ENCODE measurements around the gene RNGTT. TPM values are rescaled to one million over a fixed set of nuclear protein-coding genes. Genes with fewer than 3 reads are reported as not detected.

Gene RNGTT
- total and polyA plus RNA-seq, 2 donors = 11.2 to 23.2 TPM

DNA sequence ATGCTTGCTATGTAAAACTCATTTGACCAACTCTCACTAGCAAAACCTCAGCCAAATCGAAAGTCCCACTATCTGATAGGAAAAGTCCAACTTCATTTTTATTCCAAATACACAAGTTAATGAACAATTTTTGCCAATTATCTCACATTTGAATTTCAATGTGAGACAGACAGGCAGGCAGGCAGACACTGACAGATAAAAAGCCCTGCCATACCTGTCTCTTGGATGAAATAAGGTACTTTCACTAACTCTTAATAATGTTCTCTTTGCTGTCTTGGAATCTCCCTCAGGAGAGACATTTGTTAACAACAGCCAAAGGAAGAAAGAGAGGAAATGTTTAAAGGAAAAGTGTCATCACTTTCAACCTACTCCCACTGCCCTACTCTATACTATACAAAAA, 82.0 kb downstream of the RNGTT start:
- no peaks in the 10 kb centered on the region for H3K27me3 ChIP-seq (ENCODE audit: control insufficient read depth in 2 of 2, insufficient read depth in 1 of 2, low read length in 1 of 2)

DNA sequence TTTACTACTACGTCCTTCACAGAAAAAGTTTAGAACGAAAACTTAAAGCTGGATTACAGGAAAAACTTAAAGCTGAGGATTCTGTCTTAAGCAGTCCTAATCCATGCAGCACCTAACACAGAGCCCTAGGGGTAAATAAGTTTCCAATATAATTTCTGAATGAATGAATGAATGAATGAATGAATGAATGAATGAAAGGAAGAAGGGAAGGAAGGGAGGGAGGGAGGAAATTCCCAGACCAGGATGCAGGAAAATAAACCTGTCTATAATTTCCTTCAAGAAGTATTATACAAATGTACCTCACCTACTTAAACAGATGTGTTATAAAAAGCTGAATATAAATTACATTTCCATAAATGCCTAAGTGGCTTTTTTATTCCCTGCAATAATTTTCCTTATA, 83.4 kb downstream of the RNGTT start:
- no peaks in the 10 kb centered on the region for H3K27me3 ChIP-seq (ENCODE audit: control insufficient read depth in 2 of 2, insufficient read depth in 1 of 2, low read length in 1 of 2)
- H3K4me3 ChIP-seq (ENCODE audit: low read length in 2 of 2) = no peak overlapping the region
- H3K27ac ChIP-seq (ENCODE audit: low read depth in 1 of 2, low read length in 1 of 2) = no peak overlapping the region
- no peaks in the 10 kb centered on the region for H3K9me3 ChIP-seq (ENCODE audit: control insufficient read depth in 2 of 2, insufficient read depth in 1 of 2, low read length in 1 of 2)
- 97% methylated on average over 2 of the region's 2 CpGs for WGBS
- H3K36me3 ChIP-seq (ENCODE audit: control insufficient read depth in 2 of 2, insufficient read depth in 2 of 2, low read length in 1 of 2) = peaks cover 3 to 4% of the 10 kb centered on the region in 2 donors
- H3K4me1 ChIP-seq (ENCODE audit: control insufficient read depth in 2 of 2, insufficient read depth in 2 of 2, low read length in 2 of 2) = no peaks in the 10 kb centered on the region
- DNase-seq (ENCODE audit: low read depth in 6 of 9, low spot score in 9 of 9) = no peak

More for the DNA sequence above, 82.0 kb downstream of the RNGTT start:
- Histone ChIP-seq H3K4me1 (ENCODE audit: control insufficient read depth in 2 of 2, insufficient read depth in 2 of 2, low read length in 2 of 2) (no peaks in the 10 kb centered on the region), H3K27ac (ENCODE audit: low read depth in 1 of 2, low read length in 1 of 2) (no peak overlapping the region), H3K36me3 (ENCODE audit: control insufficient read depth in 2 of 2, insufficient read depth in 2 of 2, low read length in 1 of 2) (peaks cover 5 to 6% of the 10 kb centered on the region in 2 donors), H3K4me3 (ENCODE audit: low read length in 2 of 2) (no peak overlapping the region), H3K9me3 (ENCODE audit: control insufficient read depth in 2 of 2, insufficient read depth in 1 of 2, low read length in 1 of 2) (no peaks in the 10 kb centered on the region)
- 91% methylated on average over 1 of the region's 1 CpG for WGBS
- no peak for DNase-seq (ENCODE audit: low read depth in 6 of 9, low spot score in 9 of 9)

DNA sequence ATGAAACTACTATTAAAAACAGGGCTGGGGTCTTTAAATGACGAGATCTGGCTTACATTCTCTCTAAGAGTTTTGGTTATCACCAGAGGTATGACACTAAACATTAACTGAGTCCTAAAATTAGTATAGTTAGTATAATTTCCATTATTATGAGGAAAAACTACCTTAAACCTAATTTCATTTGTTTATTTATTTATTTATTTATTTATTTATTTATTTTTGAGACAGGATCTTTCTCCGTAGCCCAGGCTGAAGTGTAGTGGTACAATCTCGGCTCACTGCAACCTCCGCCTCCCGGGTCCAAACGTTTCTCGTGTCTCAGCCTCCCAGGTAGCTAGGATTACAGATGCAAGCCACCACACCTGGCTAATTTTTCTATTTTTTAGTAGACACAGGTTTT, 85.5 kb downstream of the RNGTT start:
- Histone ChIP-seq H3K4me1 (ENCODE audit: control insufficient read depth in 2 of 2, insufficient read depth in 2 of 2, low read length in 2 of 2) (no peaks in the 10 kb centered on the region), H3K27me3 (ENCODE audit: control insufficient read depth in 2 of 2, insufficient read depth in 1 of 2, low read length in 1 of 2) (no peaks in the 10 kb centered on the region), H3K4me3 (ENCODE audit: low read length in 2 of 2) (no peak overlapping the region), H3K9me3 (ENCODE audit: control insufficient read depth in 2 of 2, insufficient read depth in 1 of 2, low read length in 1 of 2) (no peaks in the 10 kb centered on the region), H3K27ac (ENCODE audit: low read depth in 1 of 2, low read length in 1 of 2) (no peak overlapping the region), H3K36me3 (ENCODE audit: control insufficient read depth in 2 of 2, insufficient read depth in 2 of 2, low read length in 1 of 2) (peaks cover 3% of the 10 kb centered on the region in 2 donors)
- DNase-seq (ENCODE audit: low read depth in 6 of 9, low spot score in 9 of 9) = no peak
- WGBS = over 99% methylated on average over 7 of the region's 7 CpGs

DNA sequence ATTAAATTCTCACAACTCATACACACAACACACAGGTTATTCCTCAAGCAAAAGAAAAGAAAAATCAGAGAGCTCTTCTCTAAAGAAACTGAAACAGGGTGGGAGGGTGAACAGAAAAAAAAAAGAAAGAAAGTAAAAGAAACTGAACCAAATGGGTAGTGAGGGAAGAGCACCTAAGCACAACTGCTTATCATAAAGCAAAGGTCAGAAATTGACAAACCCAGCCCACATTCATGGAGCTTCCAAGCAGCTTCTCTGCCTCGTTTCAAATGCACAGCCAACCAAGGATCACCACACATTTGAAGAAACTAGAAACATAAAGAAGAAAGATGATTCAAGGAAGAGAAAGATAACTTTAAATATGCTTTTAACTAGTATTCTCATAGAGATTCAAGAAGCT, 90.5 kb downstream of the RNGTT start:
- no peak for DNase-seq (ENCODE audit: low read depth in 6 of 9, low spot score in 9 of 9)
- Histone ChIP-seq H3K4me3 (ENCODE audit: low read length in 2 of 2) (no peak overlapping the region), H3K27me3 (ENCODE audit: control insufficient read depth in 2 of 2, insufficient read depth in 1 of 2, low read length in 1 of 2) (no peaks in the 10 kb centered on the region), H3K4me1 (ENCODE audit: control insufficient read depth in 2 of 2, insufficient read depth in 2 of 2, low read length in 2 of 2) (no peaks in the 10 kb centered on the region), H3K9me3 (ENCODE audit: control insufficient read depth in 2 of 2, insufficient read depth in 1 of 2, low read length in 1 of 2) (no peaks in the 10 kb centered on the region), H3K36me3 (ENCODE audit: control insufficient read depth in 2 of 2, insufficient read depth in 2 of 2, low read length in 1 of 2) (no peaks in the 10 kb centered on the region), H3K27ac (ENCODE audit: low read depth in 1 of 2, low read length in 1 of 2) (no peak overlapping the region)
- 94% methylated on average over 1 of the region's 1 CpG for WGBS

DNA sequence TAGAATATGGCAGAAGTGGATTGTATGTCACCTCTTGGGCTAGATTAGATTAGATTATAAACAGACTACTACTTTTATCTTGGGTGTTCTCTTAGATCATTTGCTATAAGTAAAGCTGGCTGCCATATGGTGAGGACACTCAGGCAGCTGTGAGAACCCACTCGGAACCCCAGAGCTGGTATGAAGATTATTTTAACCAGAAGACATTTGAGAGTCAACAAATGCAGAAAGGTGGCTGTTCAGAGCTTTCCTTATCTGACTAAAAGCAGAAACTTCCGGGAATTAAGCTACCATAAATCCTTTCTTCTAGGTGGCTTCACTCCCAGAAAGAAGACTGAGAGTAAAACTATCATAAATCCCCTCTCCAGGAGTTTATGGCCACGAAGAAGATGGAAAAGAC, 91.9 kb downstream of the RNGTT start:
- no peak for DNase-seq (ENCODE audit: low read depth in 6 of 9, low spot score in 9 of 9)
- no peaks in the 10 kb centered on the region for H3K9me3 ChIP-seq (ENCODE audit: control insufficient read depth in 2 of 2, insufficient read depth in 1 of 2, low read length in 1 of 2)
- H3K27ac ChIP-seq (ENCODE audit: low read depth in 1 of 2, low read length in 1 of 2) = no peak overlapping the region
- H3K36me3 ChIP-seq (ENCODE audit: control insufficient read depth in 2 of 2, insufficient read depth in 2 of 2, low read length in 1 of 2) = no peaks in the 10 kb centered on the region
- no peak overlapping the region for H3K4me3 ChIP-seq (ENCODE audit: low read length in 2 of 2)
- no peaks in the 10 kb centered on the region for H3K4me1 ChIP-seq (ENCODE audit: control insufficient read depth in 2 of 2, insufficient read depth in 2 of 2, low read length in 2 of 2)
- H3K27me3 ChIP-seq (ENCODE audit: control insufficient read depth in 2 of 2, insufficient read depth in 1 of 2, low read length in 1 of 2) = no peaks in the 10 kb centered on the region
- 90% methylated on average over 3 of the region's 3 CpGs for WGBS

DNA sequence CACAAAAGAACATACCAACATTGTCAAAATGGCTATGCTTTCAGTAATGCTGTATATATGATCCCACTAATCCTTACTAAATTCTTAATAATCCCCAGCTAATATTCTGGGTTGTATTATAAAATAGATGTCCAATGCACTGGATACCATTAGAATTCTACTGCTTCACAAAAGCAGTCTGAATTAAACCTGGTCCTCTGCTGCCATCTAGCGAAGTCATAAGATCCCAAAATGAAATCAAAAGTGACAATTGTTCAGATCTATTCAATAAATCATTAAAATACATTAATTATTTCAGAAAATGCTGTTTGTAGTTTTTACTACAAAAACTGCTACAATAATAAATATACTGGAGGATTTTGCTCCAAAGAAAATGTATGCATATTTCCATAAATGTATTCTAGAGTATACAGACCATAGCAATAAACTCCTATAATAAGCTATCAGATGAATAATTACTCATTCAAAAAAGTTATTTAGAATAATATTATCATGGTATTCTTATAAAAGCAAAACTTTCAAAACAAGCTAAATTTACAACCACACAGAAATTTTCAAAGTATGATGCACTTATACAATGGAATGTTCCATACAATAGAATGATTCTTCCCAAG, 92.6 kb downstream of the RNGTT start:
- Histone ChIP-seq H3K9me3 (ENCODE audit: control insufficient read depth in 2 of 2, insufficient read depth in 1 of 2, low read length in 1 of 2) (no peaks in the 10 kb centered on the region), H3K36me3 (ENCODE audit: control insufficient read depth in 2 of 2, insufficient read depth in 2 of 2, low read length in 1 of 2) (no peaks in the 10 kb centered on the region), H3K27me3 (ENCODE audit: control insufficient read depth in 2 of 2, insufficient read depth in 1 of 2, low read length in 1 of 2) (no peaks in the 10 kb centered on the region), H3K4me1 (ENCODE audit: control insufficient read depth in 2 of 2, insufficient read depth in 2 of 2, low read length in 2 of 2) (no peaks in the 10 kb centered on the region), H3K4me3 (ENCODE audit: low read length in 2 of 2) (no peak overlapping the region), H3K27ac (ENCODE audit: low read depth in 1 of 2, low read length in 1 of 2) (no peak overlapping the region)
- whole genome bisulfite sequencing = 13% methylated on average over 1 of the region's 1 CpG
- DNase-seq (ENCODE audit: low read depth in 6 of 9, low spot score in 9 of 9) = peak in 8 of 9 donors; percentile 29 to 76 (median 50)

DNA sequence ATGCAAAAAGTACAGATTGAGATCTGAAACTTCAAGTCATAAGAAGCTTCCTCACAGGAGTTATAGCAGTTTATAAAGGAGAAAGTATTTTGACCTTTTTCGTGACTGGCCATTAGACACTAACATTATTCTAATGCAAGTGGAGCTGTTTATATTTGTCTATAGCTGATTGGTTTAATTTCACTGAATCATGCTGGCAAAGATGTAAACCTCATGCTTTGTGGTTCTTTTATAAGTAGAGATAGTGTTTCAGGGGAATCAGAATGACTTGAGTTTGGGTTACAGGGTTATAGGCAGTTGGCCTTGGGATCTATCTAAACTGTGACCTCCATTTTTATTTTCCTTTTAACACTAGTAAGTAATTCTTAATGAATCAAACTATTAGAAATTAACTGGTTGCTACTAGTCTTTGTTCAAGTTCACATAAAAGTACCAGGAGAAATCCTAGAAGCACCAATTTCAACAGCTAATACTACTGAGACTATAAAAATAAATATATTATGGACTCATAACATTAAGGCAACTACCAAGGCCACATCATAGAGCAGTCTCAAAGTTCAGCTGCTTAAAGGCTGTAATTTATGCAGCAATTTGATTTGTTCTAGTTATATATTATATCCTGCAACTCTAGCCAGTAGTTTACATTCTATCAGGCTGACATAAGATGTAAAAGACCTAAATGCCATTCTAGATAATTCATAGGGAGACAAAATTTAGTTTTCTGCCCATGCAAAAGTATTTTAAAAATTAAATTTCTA, 94.0 kb downstream of the RNGTT start:
- Histone ChIP-seq H3K4me1 (ENCODE audit: control insufficient read depth in 2 of 2, insufficient read depth in 2 of 2, low read length in 2 of 2) (no peaks in the 10 kb centered on the region), H3K36me3 (ENCODE audit: control insufficient read depth in 2 of 2, insufficient read depth in 2 of 2, low read length in 1 of 2) (no peaks in the 10 kb centered on the region), H3K27ac (ENCODE audit: low read depth in 1 of 2, low read length in 1 of 2) (no peak overlapping the region), H3K27me3 (ENCODE audit: control insufficient read depth in 2 of 2, insufficient read depth in 1 of 2, low read length in 1 of 2) (no peaks in the 10 kb centered on the region), H3K4me3 (ENCODE audit: low read length in 2 of 2) (no peak overlapping the region), H3K9me3 (ENCODE audit: control insufficient read depth in 2 of 2, insufficient read depth in 1 of 2, low read length in 1 of 2) (no peaks in the 10 kb centered on the region)
- WGBS = 100% methylated on average over 1 of the region's 1 CpG
- DNase-seq (ENCODE audit: low read depth in 6 of 9, low spot score in 9 of 9) = no peak

DNA sequence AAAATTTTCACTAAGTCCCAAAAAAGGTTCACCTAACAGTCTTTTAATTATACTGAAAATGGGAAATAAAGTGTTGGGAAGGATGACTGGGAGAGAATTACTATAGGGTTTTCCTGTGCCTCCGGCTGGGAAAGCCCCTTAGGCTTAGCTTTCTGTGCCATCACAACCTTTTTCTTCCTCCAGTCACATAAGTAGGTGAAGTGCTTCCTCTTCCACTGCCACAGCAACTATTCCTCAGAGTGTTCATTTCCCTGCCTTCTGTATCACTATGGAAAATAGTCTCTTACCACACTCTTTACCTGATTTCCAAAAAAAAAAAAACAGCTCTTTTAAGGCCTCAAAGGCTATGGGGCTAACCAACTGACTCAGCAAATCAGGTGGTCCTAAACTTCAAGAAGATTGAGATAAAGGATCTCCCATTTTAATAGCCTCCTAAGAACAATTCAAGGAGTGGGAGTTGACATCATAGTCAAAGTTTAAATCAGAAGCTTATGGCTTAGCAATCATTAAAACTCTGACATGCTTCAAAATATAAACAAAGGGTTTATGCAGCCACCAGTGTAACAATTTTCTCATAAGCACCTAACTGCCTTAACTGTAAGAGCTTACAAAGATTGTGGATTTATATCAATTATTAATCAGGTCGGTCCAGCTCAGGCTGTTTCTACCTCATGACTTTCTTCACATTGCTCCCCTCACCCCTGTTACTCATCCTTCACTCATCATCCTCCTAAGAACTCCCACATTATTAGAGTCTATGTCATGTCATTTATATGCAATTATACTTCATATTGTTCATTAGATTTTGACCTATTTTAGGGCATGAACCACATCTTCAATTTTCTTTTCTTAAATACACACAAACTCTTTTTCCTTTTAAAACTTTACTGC, 95.3 kb downstream of the RNGTT start:
- 97% methylated on average over 2 of the region's 2 CpGs for WGBS
- no peak for DNase-seq (ENCODE audit: low read depth in 6 of 9, low spot score in 9 of 9)
- no peaks in the 10 kb centered on the region for H3K9me3 ChIP-seq (ENCODE audit: control insufficient read depth in 2 of 2, insufficient read depth in 1 of 2, low read length in 1 of 2)
- no peaks in the 10 kb centered on the region for H3K36me3 ChIP-seq (ENCODE audit: control insufficient read depth in 2 of 2, insufficient read depth in 2 of 2, low read length in 1 of 2)
- H3K27me3 ChIP-seq (ENCODE audit: control insufficient read depth in 2 of 2, insufficient read depth in 1 of 2, low read length in 1 of 2) = no peaks in the 10 kb centered on the region
- no peak overlapping the region for H3K4me3 ChIP-seq (ENCODE audit: low read length in 2 of 2)
- no peak overlapping the region for H3K27ac ChIP-seq (ENCODE audit: low read depth in 1 of 2, low read length in 1 of 2)
- H3K4me1 ChIP-seq (ENCODE audit: control insufficient read depth in 2 of 2, insufficient read depth in 2 of 2, low read length in 2 of 2) = no peaks in the 10 kb centered on the region

DNA sequence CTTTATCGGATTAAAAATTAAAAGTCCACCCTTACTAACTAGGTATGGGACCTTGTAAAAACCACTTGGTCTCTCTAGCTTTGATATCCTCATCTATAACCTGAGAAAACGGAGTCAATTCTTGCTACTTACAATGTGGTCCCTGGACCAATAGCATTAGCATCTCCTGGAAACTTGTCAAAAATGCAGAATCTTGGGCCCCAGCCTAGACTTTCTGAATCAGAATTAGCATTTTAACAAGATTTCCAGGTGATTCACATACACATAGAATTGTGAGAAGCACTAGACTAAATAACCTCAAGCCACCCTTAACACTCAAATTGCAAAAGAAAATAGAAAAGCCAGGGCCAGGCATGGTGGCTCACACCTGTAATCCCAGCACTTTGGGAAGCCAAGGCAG, 96.6 kb downstream of the RNGTT start:
- whole genome bisulfite sequencing = 98% methylated on average over 2 of the region's 2 CpGs
- Histone ChIP-seq H3K4me1 (ENCODE audit: control insufficient read depth in 2 of 2, insufficient read depth in 2 of 2, low read length in 2 of 2) (no peaks in the 10 kb centered on the region), H3K27ac (ENCODE audit: low read depth in 1 of 2, low read length in 1 of 2) (no peak overlapping the region), H3K9me3 (ENCODE audit: control insufficient read depth in 2 of 2, insufficient read depth in 1 of 2, low read length in 1 of 2) (no peaks in the 10 kb centered on the region), H3K4me3 (ENCODE audit: low read length in 2 of 2) (no peak overlapping the region), H3K36me3 (ENCODE audit: control insufficient read depth in 2 of 2, insufficient read depth in 2 of 2, low read length in 1 of 2) (no peaks in the 10 kb centered on the region), H3K27me3 (ENCODE audit: control insufficient read depth in 2 of 2, insufficient read depth in 1 of 2, low read length in 1 of 2) (no peaks in the 10 kb centered on the region)
- DNase-seq (ENCODE audit: low read depth in 6 of 9, low spot score in 9 of 9) = no peak

Data from thymus (tissue), 11 donors.